Hematopoietic multipotent progenitor cell treated with erythropoietin and hydrocortisone succinate and interleukin-3 and kit ligand, for 17 days (in vitro differentiated cells): Measurements from ENCODE around the gene ELOVL6.
"Not testable (repeated sequence)": the region's sequence is repeated elsewhere in the genome, so short reads cannot be mapped to it uniquely, and the experiment has no call there.

Experiments
- DNase-seq: peaks from one replicate; pipeline ENCODE4 v3.0.0-alpha.2; 2015; ENCODE audit warnings: low spot score

Gene ELOVL6

GRCh38 chr4:110074570-110074969 lies 123.8 kb downstream of the ELOVL6 start:
- DNase-seq, result no peak

- DNase-seq, result peak; percentile 61
Measured at GRCh38 chr4:110073053-110073845, 125.2 kb downstream of the ELOVL6 start.

- DNase-seq, result no peak
Measured at GRCh38 chr4:110071466-110071865, 126.9 kb downstream of the ELOVL6 start.

GRCh38 chr4:110068248-110068647 lies 130.2 kb downstream of the ELOVL6 start:
- no peak for DNase-seq

GRCh38 chr4:110064934-110065333 lies 133.5 kb downstream of the ELOVL6 start:
- DNase-seq, result no peak

GRCh38 chr4:110064295-110064694 lies 134.1 kb downstream of the ELOVL6 start:
- DNase-seq, result no peak

- DNase-seq, result no peak
Measured at GRCh38 chr4:110062166-110062565, 136.2 kb downstream of the ELOVL6 start.

- no peak for DNase-seq
Measured at GRCh38 chr4:110061076-110061475, 137.3 kb downstream of the ELOVL6 start.

- DNase-seq, result peak; percentile 26
Measured at GRCh38 chr4:110059556-110060191, 138.7 kb downstream of the ELOVL6 start.

- no peak for DNase-seq
Measured at GRCh38 chr4:110058677-110059076, 139.7 kb downstream of the ELOVL6 start.

GRCh38 chr4:110055158-110055768 lies 143.2 kb downstream of the ELOVL6 start:
- DNase-seq, result peak; percentile 67

GRCh38 chr4:110049951-110050925 lies 148.2 kb downstream of the ELOVL6 start:
- peak; percentile 78 for DNase-seq

GRCh38 chr4:110046588-110047049 lies 151.8 kb downstream of the ELOVL6 start:
- no peak for DNase-seq

- no peak for DNase-seq
Measured at GRCh38 chr4:110042545-110043517, 155.6 kb downstream of the ELOVL6 start.

- DNase-seq, result no peak
Measured at GRCh38 chr4:110041735-110042134, 156.7 kb downstream of the ELOVL6 start.

GRCh38 chr4:110039164-110039563 lies 159.3 kb downstream of the ELOVL6 start:
- DNase-seq, result not testable (repeated sequence)

GRCh38 chr4:110034026-110034393 lies 164.4 kb downstream of the ELOVL6 start:
- no peak for DNase-seq

- DNase-seq, result no peak
Measured at GRCh38 chr4:110033355-110034025, 164.9 kb downstream of the ELOVL6 start.

- no peak for DNase-seq
Measured at GRCh38 chr4:110032603-110033002, 165.8 kb downstream of the ELOVL6 start.

GRCh38 chr4:110025718-110026117 lies 172.7 kb downstream of the ELOVL6 start:
- DNase-seq, result no peak
